ENCODE data around the gene ELANE.
A peak's percentile ranks its signal among the peaks of the same experiment; 100 is the strongest.

ELANE gene

DNA sequence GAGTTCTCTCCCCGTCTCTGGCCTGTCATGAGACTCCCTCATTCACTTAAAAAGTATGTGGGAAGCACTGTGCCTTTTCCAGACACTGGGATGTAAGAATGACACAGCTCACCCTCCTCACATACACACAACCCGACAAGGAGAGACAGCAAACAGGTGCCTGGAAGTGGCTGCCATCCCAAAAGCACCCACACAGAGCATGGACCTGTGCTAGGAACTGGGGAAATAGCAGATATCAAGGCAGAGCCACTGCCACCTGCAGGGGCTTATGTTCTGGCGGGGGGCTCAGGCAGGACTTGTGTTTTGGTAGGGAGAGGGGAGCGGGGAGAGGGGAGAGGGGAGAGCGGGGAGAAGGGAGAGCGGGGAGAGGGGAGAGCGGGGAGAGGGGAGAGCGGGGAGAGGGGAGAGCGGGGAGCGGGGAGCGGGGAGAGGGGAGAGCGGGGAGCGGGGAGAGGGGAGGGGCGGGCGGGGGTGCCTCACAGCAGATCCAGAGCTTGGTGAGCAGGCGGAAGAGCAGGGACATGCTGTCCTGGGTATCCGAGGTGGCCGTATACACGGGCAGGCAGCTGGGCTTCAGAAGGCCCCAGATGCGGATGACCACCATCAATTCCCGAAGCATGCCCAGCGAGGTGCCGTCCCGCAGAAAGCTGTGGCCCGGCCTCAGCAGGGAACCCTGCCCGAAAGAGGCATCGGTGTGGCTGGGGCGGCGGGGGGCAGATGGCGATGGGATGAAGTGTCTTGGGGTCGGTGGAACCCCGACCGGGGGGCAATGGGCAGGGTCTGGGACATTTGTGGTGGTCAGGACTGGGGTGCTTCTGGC, 19.6 kb downstream of the ELANE start:
- H3K27ac ChIP-seq (ENCODE audit: poor library complexity, severe bottlenecking): peak overlapping the region; percentile 91

DNA sequence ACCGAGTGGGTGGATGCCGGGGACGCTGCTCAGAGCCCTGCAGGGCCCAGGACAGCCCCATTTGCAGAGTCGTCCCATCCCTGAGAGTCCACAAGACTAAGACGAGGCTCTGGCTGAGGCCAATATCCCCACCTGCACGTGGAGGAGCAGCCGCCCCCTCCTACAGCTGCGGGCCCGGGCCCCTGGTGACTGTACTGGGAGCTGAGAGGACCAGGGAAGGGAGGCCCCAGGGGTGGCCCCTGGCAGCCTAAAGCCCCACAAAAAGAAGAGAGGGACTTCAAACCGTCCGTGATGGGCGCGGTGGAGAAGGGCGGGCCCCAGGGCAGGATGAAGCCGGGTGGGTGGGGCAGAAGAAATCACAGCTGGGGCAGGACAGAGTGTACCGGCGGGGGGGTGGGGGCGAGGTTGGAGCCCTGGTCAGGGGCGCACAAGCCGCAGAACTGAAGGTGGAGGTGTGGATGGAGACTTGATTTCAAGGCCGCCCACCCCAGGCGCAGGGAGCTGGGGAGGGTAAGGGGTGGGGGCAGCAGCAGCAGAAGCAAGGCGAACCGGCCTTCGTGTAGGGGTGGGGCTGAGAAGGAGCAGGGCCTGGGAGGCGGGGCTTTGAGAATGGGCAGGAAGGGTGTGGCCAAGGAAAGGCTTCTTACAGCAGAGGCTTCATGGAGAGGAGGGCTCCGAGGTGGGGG, 20.3 kb downstream of the ELANE start:
- Histone ChIP-seq H3K27ac (ENCODE audit: poor library complexity, severe bottlenecking) (peak overlapping the region; percentile 91), H3K4me3 (ENCODE audit: severe bottlenecking) (no peak overlapping the region), H3K27me3 (ENCODE audit: insufficient read depth, poor library complexity, severe bottlenecking) (no peaks in the 10 kb centered on the region), H3K36me3 (ENCODE audit: low read depth) (peaks cover 23% of the 10 kb centered on the region), H3K4me1 (ENCODE audit: insufficient read depth, poor library complexity, severe bottlenecking) (peaks cover 17% of the 10 kb centered on the region), H3K9me3 (ENCODE audit: severe bottlenecking) (no peaks in the 10 kb centered on the region)
- TF ChIP-seq, protein P1, sequence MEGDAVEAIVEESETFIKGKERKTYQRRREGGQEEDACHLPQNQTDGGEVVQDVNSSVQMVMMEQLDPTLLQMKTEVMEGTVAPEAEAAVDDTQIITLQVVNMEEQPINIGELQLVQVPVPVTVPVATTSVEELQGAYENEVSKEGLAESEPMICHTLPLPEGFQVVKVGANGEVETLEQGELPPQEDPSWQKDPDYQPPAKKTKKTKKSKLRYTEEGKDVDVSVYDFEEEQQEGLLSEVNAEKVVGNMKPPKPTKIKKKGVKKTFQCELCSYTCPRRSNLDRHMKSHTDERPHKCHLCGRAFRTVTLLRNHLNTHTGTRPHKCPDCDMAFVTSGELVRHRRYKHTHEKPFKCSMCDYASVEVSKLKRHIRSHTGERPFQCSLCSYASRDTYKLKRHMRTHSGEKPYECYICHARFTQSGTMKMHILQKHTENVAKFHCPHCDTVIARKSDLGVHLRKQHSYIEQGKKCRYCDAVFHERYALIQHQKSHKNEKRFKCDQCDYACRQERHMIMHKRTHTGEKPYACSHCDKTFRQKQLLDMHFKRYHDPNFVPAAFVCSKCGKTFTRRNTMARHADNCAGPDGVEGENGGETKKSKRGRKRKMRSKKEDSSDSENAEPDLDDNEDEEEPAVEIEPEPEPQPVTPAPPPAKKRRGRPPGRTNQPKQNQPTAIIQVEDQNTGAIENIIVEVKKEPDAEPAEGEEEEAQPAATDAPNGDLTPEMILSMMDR (IDR thresholded peaks at IDR 0.05; ENCODE audit: poor library complexity, severe bottlenecking): no peak
- ATAC-seq (ENCODE audit: low read depth) (peak; percentile 79), DNase-seq (ENCODE audit: low spot score) (peak; percentile 94)

More for the DNA sequence above, 19.6 kb downstream of the ELANE start:
- H3K4me1 ChIP-seq (ENCODE audit: insufficient read depth, poor library complexity, severe bottlenecking): peaks cover 17% of the 10 kb centered on the region
- TF ChIP-seq, protein P1 (IDR thresholded peaks at IDR 0.05; ENCODE audit: poor library complexity, severe bottlenecking): no peak
- no peak for ATAC-seq (ENCODE audit: low read depth)
- DNase-seq (ENCODE audit: low spot score): no peak
- H3K4me3 ChIP-seq (ENCODE audit: severe bottlenecking): no peak overlapping the region
- H3K27me3 ChIP-seq (ENCODE audit: insufficient read depth, poor library complexity, severe bottlenecking): no peaks in the 10 kb centered on the region
- H3K36me3 ChIP-seq (ENCODE audit: low read depth): peaks cover 23% of the 10 kb centered on the region
- no peaks in the 10 kb centered on the region for H3K9me3 ChIP-seq (ENCODE audit: severe bottlenecking)

GRCh38 chr19:873084-873483, 21.0 kb downstream of the ELANE start:
- DNase-seq (ENCODE audit: low spot score) (no peak), ATAC-seq (ENCODE audit: low read depth) (peak; percentile 73)
- TF ChIP-seq, protein P1 (IDR thresholded peaks at IDR 0.05; ENCODE audit: poor library complexity, severe bottlenecking): no peak
- Histone ChIP-seq H3K36me3 (ENCODE audit: low read depth) (peaks cover 23% of the 10 kb centered on the region), H3K4me1 (ENCODE audit: insufficient read depth, poor library complexity, severe bottlenecking) (peaks cover 17% of the 10 kb centered on the region), H3K9me3 (ENCODE audit: severe bottlenecking) (no peaks in the 10 kb centered on the region), H3K4me3 (ENCODE audit: severe bottlenecking) (no peak overlapping the region), H3K27ac (ENCODE audit: poor library complexity, severe bottlenecking) (peak overlapping the region; percentile 91), H3K27me3 (ENCODE audit: insufficient read depth, poor library complexity, severe bottlenecking) (no peaks in the 10 kb centered on the region)

DNA sequence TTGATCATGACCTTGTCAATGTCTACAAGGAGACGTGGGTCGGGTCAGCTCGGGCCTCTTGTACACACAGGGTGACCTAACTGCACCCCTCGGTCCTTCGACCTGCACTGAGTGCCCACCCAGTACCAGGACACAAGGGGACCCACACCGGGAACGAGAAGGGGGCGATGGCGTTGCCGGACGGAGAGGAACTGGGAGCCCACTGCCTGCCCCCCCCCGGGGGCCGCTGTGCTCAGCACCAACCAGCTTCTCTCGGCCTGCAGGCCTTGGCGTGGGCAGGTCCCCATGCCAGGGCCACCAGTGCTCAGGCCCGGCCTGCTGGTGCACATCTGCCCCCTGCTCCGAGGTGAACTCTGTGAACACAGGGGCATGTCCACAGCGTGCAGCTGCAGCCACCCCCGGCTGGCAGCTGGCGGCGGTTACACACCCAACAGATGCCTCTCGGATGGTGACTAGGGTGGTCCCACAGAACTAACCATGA, 21.5 kb downstream of the ELANE start:
- Histone ChIP-seq H3K4me1 (ENCODE audit: insufficient read depth, poor library complexity, severe bottlenecking) (peaks cover 17% of the 10 kb centered on the region), H3K9me3 (ENCODE audit: severe bottlenecking) (no peaks in the 10 kb centered on the region), H3K4me3 (ENCODE audit: severe bottlenecking) (no peak overlapping the region), H3K27me3 (ENCODE audit: insufficient read depth, poor library complexity, severe bottlenecking) (no peaks in the 10 kb centered on the region), H3K27ac (ENCODE audit: poor library complexity, severe bottlenecking) (peak overlapping the region; percentile 91), H3K36me3 (ENCODE audit: low read depth) (peaks cover 18% of the 10 kb centered on the region)
- ATAC-seq (ENCODE audit: low read depth) (no peak), DNase-seq (ENCODE audit: low spot score) (no peak)
- TF ChIP-seq, protein P1 (IDR thresholded peaks at IDR 0.05; ENCODE audit: poor library complexity, severe bottlenecking): no peak
